GM03348 (cell line): ENCODE results near the gene GRID2IP.

Experiments
- DNase-seq: peaks from one replicate; pipeline ENCODE4 v3.0.0; 2012; ENCODE audit warnings: low spot score

Gene GRID2IP

GRCh38 chr7:6447581-6448199 lies 103.6 kb downstream of the GRID2IP start, which contains the start of gene DAGLB:
Gene DAGLB (minus strand): TSS chr7:6447954. CDS start chr7:6447842, 112 bp downstream.
- DNase-seq: peak; percentile 99
